Measurements from ENCODE around the gene SLC38A11. TPM values are rescaled to one million over a fixed set of nuclear protein-coding genes. Genes with fewer than 3 reads are reported as not detected.

SLC38A11 gene
- total and polyA plus RNA-seq, 10 of the 15 experiments (the other 5 are each of a cell fraction or from before 2014, with no cell fraction given) = not detected

GRCh38 chr2:164847981-164848741 is 107.2 kb downstream of the SLC38A11 start:
- Histone ChIP-seq H3K4me1 (ENCODE audit: control insufficient read depth, insufficient read depth, low read length) (no peaks in the 10 kb centered on the region), H4K20me1 (ENCODE audit: control insufficient read depth, insufficient read depth) (no peaks in the 10 kb centered on the region), H2AFZ (ENCODE audit: control insufficient read depth, low read depth, low read length) (no peak overlapping the region), H3K36me3 (ENCODE audit: control insufficient read depth in 2 of 2, insufficient read depth in 2 of 2, low read length in 1 of 2) (no peaks in the 10 kb centered on the region), H3K27ac (ENCODE audit: control insufficient read depth, insufficient read depth) (no peak overlapping the region), H3K27me3 (replicated peaks in 1 of 2; ENCODE audit: control insufficient read depth in 2 of 2, insufficient read depth in 2 of 2, low read length in 1 of 2) (no peaks in the 10 kb centered on the region; a peak in 1 of 4 replicates), H3K79me2 (ENCODE audit: control insufficient read depth, insufficient read depth, low read length) (no peaks in the 10 kb centered on the region), H3K9me3 (replicated peaks; ENCODE audit: control insufficient read depth, insufficient read depth, low read length) (no peaks in the 10 kb centered on the region), H3K9ac (ENCODE audit: control insufficient read depth, insufficient read depth, low read length) (no peak overlapping the region), H3K4me2 (ENCODE audit: control insufficient read depth, insufficient read depth) (no peak overlapping the region), H3K4me3 (no peak overlapping the region)
- no TSS peak for BruUV-seq (replicated peaks)
- ChIA-PET RAD21 (ENCODE audit: unreplicated experiment) (no interaction called here), CTCF (no interaction called here), POLR2A (no interaction called here), SMC1A (ENCODE audit: uncharacterized antibody, unreplicated experiment) (interaction anchor here (0.5 kb wide), 1 partner anchor 135 kb away, joined by 3 read pairs; no protein-coding TSS in a partner anchor)
- no peak for FAIRE-seq
- TF ChIP-seq ZBTB33 (IDR thresholded peaks at IDR 0.05) (no peak), RCOR1 (conservative IDR thresholded peaks at IDR 0.05; ENCODE audit: low read depth, low read length) (no peak), BRCA1 (IDR thresholded peaks at IDR 0.05; ENCODE audit: low read depth, low read length) (no peak), SKIL (IDR thresholded peaks at IDR 0.05; ENCODE audit: low read depth, poor library complexity, severe bottlenecking) (no peak), MTA3 (IDR thresholded peaks at IDR 0.05; ENCODE audit: borderline replicate concordance, low read length) (no peak), CBX3 (IDR thresholded peaks at IDR 0.05; ENCODE audit: borderline replicate concordance, low read depth) (no peak), NR2C1 (IDR thresholded peaks at IDR 0.05) (no peak), ZNF207 (IDR thresholded peaks at IDR 0.05; ENCODE audit: borderline replicate concordance) (no peak)
- DNase-seq (ENCODE audit: low read depth, low spot score) = no peak
- no peak for ATAC-seq
- WGBS (ENCODE audit: insufficient coverage, insufficient replicate concordance, low lambda C conversion rate, missing lambda C conversion rate) = 44% methylated on average over 2 of the region's 2 CpGs
- intact Hi-C loops (cut with micrococcal nuclease; ENCODE audit: unreplicated experiment) (no loop called here), in situ Hi-C loops (cut with MboI) (no loop called here)
